ENCODE data around the gene ZNF77.

DNA sequence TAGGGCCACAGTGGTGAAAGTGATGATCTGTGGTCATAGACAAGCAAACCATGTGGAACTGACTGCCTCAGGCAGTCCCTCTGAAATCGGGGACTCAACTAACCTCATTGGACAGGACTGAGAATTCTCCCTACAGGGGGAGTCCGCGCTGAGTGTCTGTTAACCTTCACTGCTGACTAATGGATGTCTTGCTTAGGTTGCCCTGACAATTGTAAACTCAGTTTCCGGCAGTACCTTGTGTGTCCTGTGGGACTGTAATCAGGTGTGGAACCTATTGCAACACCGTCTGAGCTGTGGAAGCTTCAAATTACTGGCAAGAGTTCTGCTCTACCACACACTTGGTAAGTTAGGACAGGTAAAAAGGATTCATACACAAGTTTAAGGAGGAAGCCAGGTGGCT is 21.8 kb downstream of the ZNF77 start:
- TF ChIP-seq CTCF (IDR thresholded peaks at IDR 0.05): no peak
- no peak for TF ChIP-seq EP300 (IDR thresholded peaks at IDR 0.05)

Data from tibial nerve (tissue), 4 donors.